Prostate gland (tissue), 2 donors: ENCODE data around the gene NOP10. TPM values are rescaled to one million over a fixed set of nuclear protein-coding genes. Genes with fewer than 3 reads are reported as not detected.

Experiments used
- DNase-seq: peaks from one replicate; pipeline ENCODE4 v3.0.0-alpha.2; 2019; ENCODE audit warnings: low spot score
- H3K27ac ChIP-seq, 2 donors: fragments of 200-600 bp; sonication (generic); 2 replicates each; pipeline ENCODE4 v1.5.1; 2017 to 2019
- H3K27me3 ChIP-seq: fragments of 200-600 bp; sonication (generic); replicated peaks from 2 replicates; pipeline ENCODE4 v1.5.1; 2019; ENCODE audit not compliant: insufficient read depth
- H3K36me3 ChIP-seq, 2 donors: fragments of 200-600 bp; sonication (generic); 1 replicate in 1 of 2; 2 replicates in 1 of 2; pipeline versions ENCODE4 v1.5.1 to v1.8.1; 2017 to 2019
- H3K4me1 ChIP-seq: fragments of 200-600 bp; sonication (generic); replicated peaks from 2 replicates; pipeline ENCODE4 v1.5.1; 2019
- H3K4me3 ChIP-seq, 2 donors: fragments of 200-600 bp; sonication (generic); 2 replicates each; pipeline ENCODE4 v1.5.1; 2017 to 2019
- H3K9me3 ChIP-seq: fragments of 200-600 bp; sonication (generic); 2 replicates; pipeline ENCODE4 v1.5.1; 2017
- POLR2A ChIP-seq: fragments of 450-650 bp; IDR thresholded peaks from one replicate; pipeline ENCODE4 v1.6.1; 2016; ENCODE audit warnings: antibody characterized with exemption, mild to moderate bottlenecking
- POLR2AphosphoS5 ChIP-seq: sonication (generic); formaldehyde crosslinking; IDR thresholded peaks from one replicate; pipeline ENCODE4 v1.6.1; 2017; ENCODE audit warnings: antibody characterized with exemption
- WGBS: methylation state at CpG from one replicate; pipeline ENCODE4 v1.1.5; 2018; 5-methylcytosine and 5-hydroxymethylcytosine counted together
- intact Hi-C: fragments of 100-400 bp; cut with DNase I; formaldehyde crosslinking; loops from one replicate; pipeline ENCODE4 v1.14.2; 2022
- total RNA-seq, 2 donors: library from RNA; depleted of rRNA; stranded (reverse); fragments of >200 nt; gene quantifications; one replicate each; pipeline ENCODE4 v1.1.0, GENCODE V29; 2016
- TF ChIP-seq, protein P1 (sequence below), 4 experiments: fragments of 200-600 bp in 2 of 4; fragments of 450-650 bp in 2 of 4; sonication (generic) in 2 of 4; IDR thresholded peaks; 1 replicate in 3 of 4; 2 replicates in 1 of 4; pipeline ENCODE4 v1.5.1; 2016 to 2019; ENCODE audit warnings: antibody characterized with exemption in 4 of 4, mild to moderate bottlenecking in 2 of 4, moderate library complexity in 2 of 4

Gene NOP10
- total RNA-seq, 2 donors from 2014 or later, result 130 to 141 TPM

DNA sequence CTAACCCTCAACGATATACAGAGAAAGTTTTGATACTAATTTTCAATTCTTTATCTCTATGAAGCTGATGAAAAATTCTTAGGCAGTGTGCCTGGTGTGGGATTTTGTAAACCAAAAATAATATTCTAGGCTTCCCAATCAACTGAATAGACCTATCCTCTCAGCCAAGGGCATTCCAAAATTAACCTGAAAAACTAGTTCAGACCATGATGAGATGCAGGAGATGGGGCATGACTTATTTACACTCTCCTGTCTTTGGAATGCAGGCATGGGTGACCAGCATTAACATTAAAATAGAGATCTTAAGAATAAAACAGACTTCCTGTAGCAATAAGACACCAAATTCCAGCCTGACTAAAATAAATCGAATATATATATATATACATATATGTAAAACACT is 31.9 kb upstream of the NOP10 start:
- no peak for DNase-seq
- intact Hi-C loops, result no loop called here
- TF ChIP-seq, protein P1, sequence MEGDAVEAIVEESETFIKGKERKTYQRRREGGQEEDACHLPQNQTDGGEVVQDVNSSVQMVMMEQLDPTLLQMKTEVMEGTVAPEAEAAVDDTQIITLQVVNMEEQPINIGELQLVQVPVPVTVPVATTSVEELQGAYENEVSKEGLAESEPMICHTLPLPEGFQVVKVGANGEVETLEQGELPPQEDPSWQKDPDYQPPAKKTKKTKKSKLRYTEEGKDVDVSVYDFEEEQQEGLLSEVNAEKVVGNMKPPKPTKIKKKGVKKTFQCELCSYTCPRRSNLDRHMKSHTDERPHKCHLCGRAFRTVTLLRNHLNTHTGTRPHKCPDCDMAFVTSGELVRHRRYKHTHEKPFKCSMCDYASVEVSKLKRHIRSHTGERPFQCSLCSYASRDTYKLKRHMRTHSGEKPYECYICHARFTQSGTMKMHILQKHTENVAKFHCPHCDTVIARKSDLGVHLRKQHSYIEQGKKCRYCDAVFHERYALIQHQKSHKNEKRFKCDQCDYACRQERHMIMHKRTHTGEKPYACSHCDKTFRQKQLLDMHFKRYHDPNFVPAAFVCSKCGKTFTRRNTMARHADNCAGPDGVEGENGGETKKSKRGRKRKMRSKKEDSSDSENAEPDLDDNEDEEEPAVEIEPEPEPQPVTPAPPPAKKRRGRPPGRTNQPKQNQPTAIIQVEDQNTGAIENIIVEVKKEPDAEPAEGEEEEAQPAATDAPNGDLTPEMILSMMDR (IDR thresholded peaks at IDR 0.05), result no peak
- Histone ChIP-seq H3K4me1 (no peaks in the 10 kb centered on the region), H3K27ac (no peak overlapping the region), H3K27me3 (no peaks in the 10 kb centered on the region), H3K9me3 (no peaks in the 10 kb centered on the region), H3K36me3 (no peaks in the 10 kb centered on the region), H3K4me3 (no peak overlapping the region)
- WGBS, result 89% methylated on average over 2 of the region's 2 CpGs

DNA sequence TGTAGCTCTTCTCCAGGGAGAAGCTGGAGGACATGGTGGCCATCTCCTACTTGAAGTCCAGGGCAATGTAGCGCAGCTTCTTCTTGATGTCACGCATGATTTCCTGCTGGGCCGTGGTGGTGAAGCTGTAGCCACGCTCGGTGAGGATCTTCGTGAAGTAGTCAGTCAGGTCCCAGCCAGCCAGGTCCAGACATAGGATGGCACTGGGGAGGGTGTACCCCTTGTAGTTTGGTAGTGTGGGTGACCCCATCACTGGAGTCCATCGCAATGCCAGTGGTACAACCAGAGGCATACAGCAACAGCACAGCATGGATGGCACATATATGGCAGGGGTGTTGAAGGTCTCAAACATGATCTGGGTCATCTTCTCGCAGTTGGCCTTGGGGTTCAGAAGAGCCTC is 31.0 kb upstream of the NOP10 start:
- 85% methylated on average over 8 of the region's 8 CpGs for WGBS
- H3K27ac ChIP-seq, result no peak overlapping the region
- no peaks in the 10 kb centered on the region for H3K4me1 ChIP-seq
- no peaks in the 10 kb centered on the region for H3K9me3 ChIP-seq
- intact Hi-C loops, result no loop called here
- DNase-seq, result no peak
- TF ChIP-seq, protein P1 (IDR thresholded peaks at IDR 0.05), result no peak
- H3K4me3 ChIP-seq, result no peak overlapping the region
- H3K27me3 ChIP-seq, result no peaks in the 10 kb centered on the region
- no peaks in the 10 kb centered on the region for H3K36me3 ChIP-seq

DNA sequence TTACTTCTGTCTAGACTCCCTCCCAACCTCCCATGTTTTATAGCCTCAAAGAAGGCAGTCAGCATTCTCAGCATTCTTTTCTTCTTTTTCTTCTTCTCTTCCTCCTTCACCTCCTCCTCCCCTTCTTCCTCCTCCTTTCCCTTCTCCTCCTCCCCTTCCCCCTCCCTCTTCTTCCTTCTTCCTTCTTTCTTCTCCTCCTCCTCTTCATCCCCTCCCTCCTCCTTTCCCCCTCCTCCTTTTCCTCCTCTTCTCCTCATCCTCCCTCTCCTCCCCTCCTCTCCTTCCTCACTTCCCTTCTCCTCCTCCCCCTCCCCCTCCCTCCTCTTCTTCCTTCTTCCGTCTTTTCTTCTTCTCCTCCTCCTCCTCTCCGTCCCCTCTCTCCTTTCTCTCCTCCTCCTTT is 27.7 kb upstream of the NOP10 start:
- H3K27me3 ChIP-seq, result no peaks in the 10 kb centered on the region
- H3K4me3 ChIP-seq, result no peak overlapping the region
- WGBS, result 39% methylated on average over 2 of the region's 2 CpGs
- no peaks in the 10 kb centered on the region for H3K4me1 ChIP-seq
- intact Hi-C loops, result no loop called here
- no peaks in the 10 kb centered on the region for H3K9me3 ChIP-seq
- TF ChIP-seq, protein P1 (IDR thresholded peaks at IDR 0.05), result no peak
- TF ChIP-seq POLR2AphosphoS5 (no peak), POLR2A (no peak)
- H3K36me3 ChIP-seq, result no peaks in the 10 kb centered on the region
- H3K27ac ChIP-seq, result no peak overlapping the region
- no peak for DNase-seq

DNA sequence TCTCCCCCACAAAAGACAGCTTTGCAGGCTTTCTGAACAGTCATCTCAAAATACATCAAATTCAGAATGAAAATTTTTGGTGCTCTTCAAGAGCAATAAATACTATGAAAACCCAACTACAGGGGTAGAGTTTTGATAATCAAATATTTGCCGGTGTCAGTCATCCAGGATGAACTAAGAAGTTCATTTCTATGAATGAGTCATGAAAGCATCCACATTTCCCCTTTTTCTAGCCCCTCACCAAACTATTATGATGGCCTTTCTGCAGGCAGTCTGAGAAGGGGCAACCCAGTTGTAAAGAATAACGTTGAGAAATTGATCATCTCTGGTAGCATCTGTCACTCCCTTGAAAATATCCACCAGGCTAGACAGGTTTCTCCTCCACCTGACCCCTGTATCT is 27.2 kb upstream of the NOP10 start:
- 64% methylated on average over 2 of the region's 2 CpGs for WGBS
- no peak for DNase-seq
- Histone ChIP-seq H3K4me3 (no peak overlapping the region), H3K36me3 (no peaks in the 10 kb centered on the region), H3K27ac (no peak overlapping the region), H3K9me3 (no peaks in the 10 kb centered on the region), H3K4me1 (no peaks in the 10 kb centered on the region), H3K27me3 (no peaks in the 10 kb centered on the region)
- TF ChIP-seq, protein P1 (IDR thresholded peaks at IDR 0.05), result no peak
- TF ChIP-seq POLR2AphosphoS5 (no peak), POLR2A (no peak)
- intact Hi-C loops, result no loop called here

DNA sequence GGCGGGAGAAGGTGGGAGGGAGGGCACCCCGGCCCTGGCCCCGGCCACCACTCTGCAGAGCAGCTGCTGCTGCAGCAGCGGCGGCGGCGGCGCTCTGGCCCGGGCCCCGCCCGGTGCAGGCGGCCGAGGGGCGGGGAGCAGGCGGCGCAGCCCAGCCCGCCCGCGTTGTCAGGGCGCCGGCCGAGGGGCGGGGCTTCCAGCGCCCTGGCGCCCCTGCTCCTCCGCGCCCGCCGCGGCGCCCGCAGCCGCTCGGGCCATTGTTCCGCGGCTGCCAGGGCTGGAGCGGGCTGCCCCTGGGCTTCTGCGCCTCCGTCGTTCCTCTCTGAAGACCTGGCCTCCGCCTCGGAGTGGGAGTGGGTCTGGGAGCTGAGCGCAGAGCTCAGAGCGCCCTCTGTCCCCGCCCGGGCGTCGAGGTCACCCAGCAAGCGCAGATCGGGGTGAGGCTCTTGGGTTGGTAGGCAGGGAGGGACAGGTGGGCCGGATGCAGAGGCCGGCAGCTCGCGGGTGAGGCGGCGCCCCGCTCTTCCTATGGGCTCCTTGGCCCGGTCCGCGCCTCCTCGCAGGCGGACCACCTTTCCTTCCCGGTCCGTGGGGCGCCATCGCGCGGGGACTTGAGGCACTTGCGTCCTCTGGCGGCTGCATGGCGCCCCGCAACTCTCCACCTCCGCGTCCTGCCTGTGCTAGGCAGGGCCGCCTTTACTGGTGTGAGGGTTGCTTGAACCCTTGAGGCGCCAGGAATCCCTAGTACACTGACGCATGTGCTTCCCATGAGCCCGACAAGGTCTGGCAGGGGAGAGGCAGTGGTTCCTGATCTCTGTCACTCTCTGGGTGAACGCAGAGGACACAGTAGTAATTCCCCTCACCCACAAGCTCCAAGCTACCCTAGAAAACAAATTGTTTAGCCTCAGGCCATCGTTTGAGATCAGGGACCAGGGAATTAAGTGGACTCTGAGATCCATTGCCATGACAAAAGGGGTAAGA is 24.5 kb upstream of the NOP10 start, which contains the start of gene LPCAT4:
TSS of gene LPCAT4 (minus strand) at position 96 of the 981 bp plus-strand sequence. CDS start 96 bp downstream, outside the sequence.
- TF ChIP-seq POLR2A (peak; percentile 77), POLR2AphosphoS5 (peak; percentile 55)
- TF ChIP-seq, protein P1 (IDR thresholded peaks at IDR 0.05), result peak; percentile 90 to 96 (median 92)
- no peaks in the 10 kb centered on the region for H3K27me3 ChIP-seq
- no peaks in the 10 kb centered on the region for H3K36me3 ChIP-seq
- peak within 1 kb of the TSS; percentile 84 to 88 for H3K4me3 ChIP-seq
- no peaks in the 10 kb centered on the region for H3K9me3 ChIP-seq
- WGBS, result 2% methylated on average over 21 of the region's 80 CpGs
- intact Hi-C loops, result loop anchor here (2.0 kb wide), 1 partner anchor 127 kb away; no protein-coding TSS in a partner anchor
- H3K4me1 ChIP-seq, result no peaks in the 10 kb centered on the region
- peak; percentile 87 for DNase-seq
- peak within 1 kb of the TSS; percentile 95 to 99 for H3K27ac ChIP-seq
